Erythroblast (primary cell): ENCODE measurements around the gene ABHD12.

ENCODE experiments used
- GATA1 ChIP-seq: IDR thresholded peaks from 2 replicates; pipeline ENCODE4 v1.6.1; 2011; ENCODE audit warnings: low read depth, mild to moderate bottlenecking, control low read depth, low read length, moderate library complexity
- POLR2A ChIP-seq: IDR thresholded peaks from 2 replicates; pipeline ENCODE4 v1.6.1; 2011; ENCODE audit warnings: mild to moderate bottlenecking, low read length

DNA sequence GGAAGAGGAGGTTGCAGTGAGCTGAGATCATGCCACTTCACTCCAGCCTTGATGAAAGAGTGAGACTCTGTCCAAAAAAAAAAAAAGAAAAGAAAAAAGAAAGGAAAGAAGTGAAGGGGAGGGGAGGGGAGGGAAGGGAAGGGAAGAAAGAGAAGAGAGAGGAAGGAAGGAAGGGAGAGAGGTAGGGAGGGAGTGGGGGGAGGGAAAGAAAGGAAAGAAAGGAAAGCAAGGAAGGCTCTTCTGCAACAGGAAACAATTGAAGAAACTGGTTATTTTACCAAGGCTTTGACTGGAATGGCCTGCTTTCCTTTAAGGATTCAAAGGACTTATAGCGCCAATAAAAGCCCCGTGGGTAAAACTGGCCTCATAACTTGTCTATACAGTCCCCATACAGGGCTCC lies 64.6 kb downstream of the ABHD12 start:
- TF ChIP-seq POLR2A = no peak
- no peak for TF ChIP-seq GATA1
